HepG2 (cell line): ENCODE results near the gene MNAT1. TPM values are rescaled to one million over a fixed set of nuclear protein-coding genes. Genes with fewer than 3 reads are reported as not detected.
A peak's percentile ranks its signal among the peaks of the same experiment; 100 is the strongest.

Source experiments
- HOXA7 ChIP-seq: sonication (generic); formaldehyde crosslinking; IDR thresholded peaks from 2 replicates; pipeline ENCODE4 v1.8.1; 2022; ENCODE audit warnings: mild to moderate bottlenecking, missing genetic modification reagents, moderate library complexity
- KMT2A ChIP-seq: sonication (generic); formaldehyde crosslinking; IDR thresholded peaks from 2 replicates; pipeline ENCODE4 v1.4.0; 2020; ENCODE audit warnings: missing genetic modification reagents
- RFXAP ChIP-seq: sonication (generic); formaldehyde crosslinking; IDR thresholded peaks from 2 replicates; pipeline ENCODE4 v1.4.0; 2020; ENCODE audit warnings: missing genetic modification reagents, borderline replicate concordance
- STAT5B ChIP-seq: sonication (generic); formaldehyde crosslinking; IDR thresholded peaks from 2 replicates; pipeline ENCODE4 v1.4.0; 2020; ENCODE audit warnings: missing genetic modification reagents
- ZBTB7B ChIP-seq: sonication (generic); formaldehyde crosslinking; IDR thresholded peaks from 2 replicates; pipeline ENCODE4 v1.4.0; 2020; ENCODE audit warnings: missing genetic modification reagents
- ZBTB8A ChIP-seq: sonication (generic); formaldehyde crosslinking; IDR thresholded peaks from 2 replicates; pipeline ENCODE4 v1.4.0; 2020; ENCODE audit warnings: mild to moderate bottlenecking, low read depth, missing genetic modification reagents, borderline replicate concordance
- ZHX2 ChIP-seq, 2 experiments: sonication (generic) in 1 of 2; formaldehyde crosslinking in 1 of 2; IDR thresholded peaks; 2 replicates each; pipeline versions ENCODE4 v1.6.1 to v1.9.0; 2014 to 2022; ENCODE audit warnings: antibody characterized with exemption in 1 of 2, borderline replicate concordance in 1 of 2, inconsistent platforms in 1 of 2, low read depth in 1 of 2, missing genetic modification reagents in 1 of 2
- ZMYM4 ChIP-seq: sonication (generic); formaldehyde crosslinking; IDR thresholded peaks from 2 replicates; pipeline ENCODE4 v1.8.1; 2023; ENCODE audit warnings: mild to moderate bottlenecking, missing genetic modification reagents
- ZNF142 ChIP-seq: sonication (generic); formaldehyde crosslinking; IDR thresholded peaks from 2 replicates; pipeline ENCODE4 v1.4.0; 2020; ENCODE audit warnings: missing genetic modification reagents
- ZNF281 ChIP-seq: sonication (generic); formaldehyde crosslinking; IDR thresholded peaks from 2 replicates; pipeline ENCODE4 v1.4.0; 2020; ENCODE audit warnings: missing genetic modification reagents, borderline replicate concordance
- ZNF335 ChIP-seq: sonication (generic); formaldehyde crosslinking; IDR thresholded peaks from 2 replicates; pipeline ENCODE4 v1.4.0; 2020; ENCODE audit warnings: missing genetic modification reagents
- ZNF547 ChIP-seq: sonication (generic); formaldehyde crosslinking; IDR thresholded peaks from 2 replicates; pipeline ENCODE4 v1.5.1; 2020; ENCODE audit warnings: mild to moderate bottlenecking, missing genetic modification reagents
- ZNF788 ChIP-seq: sonication (generic); formaldehyde crosslinking; IDR thresholded peaks from 2 replicates; pipeline ENCODE4 v1.5.0; 2020; ENCODE audit warnings: mild to moderate bottlenecking, missing genetic modification reagents, borderline replicate concordance
- polyA plus RNA-seq, 8 experiments: library from polyadenylated mRNA; depleted of rRNA in 3 of 8; stranded (reverse) in 7 of 8; unstranded in 1 of 8; fragments of >200 nt; fragmentation: Illumina TruSeq in 4 of 8; extraction: Trizol in 4 of 8; gene quantifications; 2 replicates each; pipeline versions ENCODE4 v1.2.1 to v1.2.3, GENCODE V29; 2011 to 2016; ENCODE audit warnings: low read depth in 4 of 8, missing spikeins in 1 of 8, mixed read lengths in 1 of 8; ENCODE audit not compliant: insufficient read depth in 1 of 8
- total RNA-seq, 5 experiments: library from RNA; depleted of rRNA; stranded (reverse); fragments of >200 nt; fragmentation: Illumina TruSeq; extraction: Trizol; gene quantifications; 2 replicates each; pipeline ENCODE4 v1.2.3, GENCODE V29; 2016; ENCODE audit warnings: low read depth in 1 of 5

The MNAT1 gene
- total and polyA plus RNA-seq, 2 of the 13 experiments (the other 11 are each of a cell fraction or from before 2014, with no cell fraction given): 49.2 to 94.8 TPM

- TF ChIP-seq ZHX2 (IDR thresholded peaks at IDR 0.05; ENCODE audit: low read depth): peak; percentile 72; the same call in 1 of the 2 replicates
- TF ChIP-seq ZHX2 (CRISPR knock-in tag; IDR thresholded peaks at IDR 0.05; ENCODE audit: borderline replicate concordance): no peak
- TF ChIP-seq STAT5B (CRISPR knock-in tag): 0 out of 2 replicates have a peak, but pooled peaks have one; percentile 29
- no peak; the same call in 1 of the 2 replicates for TF ChIP-seq ZNF142 (CRISPR knock-in tag)
- peak; percentile 99 for TF ChIP-seq KMT2A
- TF ChIP-seq ZNF335: peak; percentile 93
- TF ChIP-seq ZNF281: peak; percentile 66; the same call in 1 of the 2 replicates
- TF ChIP-seq ZNF788: peak; percentile 72; the same call in 1 of the 2 replicates
- TF ChIP-seq ZMYM4: peak; percentile 97
- TF ChIP-seq HOXA7 (CRISPR knock-in tag): no peak
- TF ChIP-seq RFXAP (CRISPR knock-in tag): peak; percentile 93
- TF ChIP-seq ZBTB7B: peak; percentile 96
- TF ChIP-seq ZBTB8A: no peak
- no peak; the same call in 1 of the 2 replicates for TF ChIP-seq ZNF547 (CRISPR knock-in tag)
These were observed at the start of gene MNAT1 (continued) for GRCh38 chr14:60734465-60735242.
